ENCODE results near the gene TSPAN6.

- no peak for TF ChIP-seq CTCF (IDR thresholded peaks at IDR 0.05)
- no peak for TF ChIP-seq ZFX (IDR thresholded peaks at IDR 0.05; ENCODE audit: borderline replicate concordance)
Measured at GRCh38 chrX:100584611-100585010, 52.0 kb downstream of the TSPAN6 start, which contains the start of gene TNMD.
